GM19397 (cell line): ENCODE data around the gene PPP2R5D.

Source experiments
- ATAC-seq: cut with Tn5 transposase; IDR thresholded peaks from one replicate; pipeline ENCODE4 v1.9.1; 2021; ENCODE audit warnings: mild to moderate bottlenecking, moderate library complexity; ENCODE audit not compliant: unreplicated experiment

The PPP2R5D gene

GRCh38 chr6:43053545-43054205 is 69.3 kb downstream of the PPP2R5D start, which contains the start of gene CUL7:
Gene CUL7 (minus strand): TSS chr6:43053851. CDS start chr6:43052788, 1,063 bp downstream.
- ATAC-seq: peak; percentile 85

GRCh38 chr6:43054206-43054943 is 70.0 kb downstream of the PPP2R5D start:
- no peak for ATAC-seq

- no peak for ATAC-seq
These were observed 71.6 kb downstream of the PPP2R5D start for GRCh38 chr6:43055966-43056365.

GRCh38 chr6:43058531-43058930 is 74.2 kb downstream of the PPP2R5D start:
- no peak for ATAC-seq

GRCh38 chr6:43059168-43060033 is 75.0 kb downstream of the PPP2R5D start, which contains the start of the genes KLC4 and MRPL2:
Gene KLC4 (plus strand): TSS chr6:43059631. CDS start chr6:43061336, 1,705 bp downstream.
Gene MRPL2 (minus strand): TSS chr6:43059434. CDS start chr6:43059381, 53 bp downstream.
- ATAC-seq: peak; percentile 91

GRCh38 chr6:43060034-43060754 is 75.8 kb downstream of the PPP2R5D start:
- no peak for ATAC-seq

GRCh38 chr6:43060755-43061633 is 76.6 kb downstream of the PPP2R5D start:
- no peak for ATAC-seq

GRCh38 chr6:43061861-43062260 is 77.5 kb downstream of the PPP2R5D start:
- no peak for ATAC-seq
